ENCODE results near the gene LRBA. TPM values are rescaled to one million over a fixed set of nuclear protein-coding genes. Genes with fewer than 3 reads are reported as not detected.

The LRBA gene
- total RNA-seq, 2 donors from 2014 or later = 50.1 to 59.9 TPM

GRCh38 chr4:151048913-151049312 is 33.8 kb upstream of the LRBA start:
- Histone ChIP-seq H3K27me3 (no peaks in the 10 kb centered on the region), H3K36me3 (replicated peaks in 1 of 2; ENCODE audit: insufficient read depth in 1 of 2, low read depth in 2 of 2) (no peaks in the 10 kb centered on the region), H3K27ac (no peak overlapping the region), H3K4me3 (no peak overlapping the region), H3K4me1 (no peaks in the 10 kb centered on the region), H3K9me3 (no peaks in the 10 kb centered on the region)
- ATAC-seq = no peak
- no peak for DNase-seq
- 93 to 94% methylated on average over 11 of the region's 11 CpGs for WGBS, 2 donors
- TF ChIP-seq, protein P1, sequence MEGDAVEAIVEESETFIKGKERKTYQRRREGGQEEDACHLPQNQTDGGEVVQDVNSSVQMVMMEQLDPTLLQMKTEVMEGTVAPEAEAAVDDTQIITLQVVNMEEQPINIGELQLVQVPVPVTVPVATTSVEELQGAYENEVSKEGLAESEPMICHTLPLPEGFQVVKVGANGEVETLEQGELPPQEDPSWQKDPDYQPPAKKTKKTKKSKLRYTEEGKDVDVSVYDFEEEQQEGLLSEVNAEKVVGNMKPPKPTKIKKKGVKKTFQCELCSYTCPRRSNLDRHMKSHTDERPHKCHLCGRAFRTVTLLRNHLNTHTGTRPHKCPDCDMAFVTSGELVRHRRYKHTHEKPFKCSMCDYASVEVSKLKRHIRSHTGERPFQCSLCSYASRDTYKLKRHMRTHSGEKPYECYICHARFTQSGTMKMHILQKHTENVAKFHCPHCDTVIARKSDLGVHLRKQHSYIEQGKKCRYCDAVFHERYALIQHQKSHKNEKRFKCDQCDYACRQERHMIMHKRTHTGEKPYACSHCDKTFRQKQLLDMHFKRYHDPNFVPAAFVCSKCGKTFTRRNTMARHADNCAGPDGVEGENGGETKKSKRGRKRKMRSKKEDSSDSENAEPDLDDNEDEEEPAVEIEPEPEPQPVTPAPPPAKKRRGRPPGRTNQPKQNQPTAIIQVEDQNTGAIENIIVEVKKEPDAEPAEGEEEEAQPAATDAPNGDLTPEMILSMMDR (IDR thresholded peaks at IDR 0.05) = no peak
- TF ChIP-seq POLR2A (IDR thresholded peaks at IDR 0.05) = no peak
- intact Hi-C loops (cut with DNase I) = no loop called here

- no peaks in the 10 kb centered on the region for H3K36me3 ChIP-seq (replicated peaks in 1 of 2; ENCODE audit: insufficient read depth in 1 of 2, low read depth in 2 of 2)
- ATAC-seq (no peak), DNase-seq (no peak)
- H3K27me3 ChIP-seq = no peaks in the 10 kb centered on the region
- no peak overlapping the region for H3K27ac ChIP-seq
- no peak overlapping the region for H3K4me3 ChIP-seq
- TF ChIP-seq, protein P1 (IDR thresholded peaks at IDR 0.05) = no peak
- no peak for TF ChIP-seq POLR2A (IDR thresholded peaks at IDR 0.05)
- no peaks in the 10 kb centered on the region for H3K4me1 ChIP-seq
- WGBS, 2 donors = 39 to 47% methylated on average over 4 of the region's 4 CpGs
- intact Hi-C loops (cut with DNase I) = no loop called here
- no peaks in the 10 kb centered on the region for H3K9me3 ChIP-seq
Observed at GRCh38 chr4:151046609-151047008, 31.5 kb upstream of the LRBA start.

- no peak overlapping the region for H3K27ac ChIP-seq
- H3K27me3 ChIP-seq = no peaks in the 10 kb centered on the region
- 9 to 10% methylated on average over 3 of the region's 3 CpGs for WGBS, 2 donors
- no peaks in the 10 kb centered on the region for H3K36me3 ChIP-seq (replicated peaks in 1 of 2; ENCODE audit: insufficient read depth in 1 of 2, low read depth in 2 of 2)
- TF ChIP-seq, protein P1 (IDR thresholded peaks at IDR 0.05) = peak in 2 of 7 experiments; percentile 9 to 31
- no peak for TF ChIP-seq POLR2A (IDR thresholded peaks at IDR 0.05)
- H3K4me1 ChIP-seq = no peaks in the 10 kb centered on the region
- ATAC-seq (no peak), DNase-seq (peak in 2 of 4 donors; percentile 8 to 16)
- no peak overlapping the region for H3K4me3 ChIP-seq
- no peaks in the 10 kb centered on the region for H3K9me3 ChIP-seq
- intact Hi-C loops (cut with DNase I) = no loop called here
Observed at GRCh38 chr4:151045907-151046306, 30.8 kb upstream of the LRBA start.

DNA sequence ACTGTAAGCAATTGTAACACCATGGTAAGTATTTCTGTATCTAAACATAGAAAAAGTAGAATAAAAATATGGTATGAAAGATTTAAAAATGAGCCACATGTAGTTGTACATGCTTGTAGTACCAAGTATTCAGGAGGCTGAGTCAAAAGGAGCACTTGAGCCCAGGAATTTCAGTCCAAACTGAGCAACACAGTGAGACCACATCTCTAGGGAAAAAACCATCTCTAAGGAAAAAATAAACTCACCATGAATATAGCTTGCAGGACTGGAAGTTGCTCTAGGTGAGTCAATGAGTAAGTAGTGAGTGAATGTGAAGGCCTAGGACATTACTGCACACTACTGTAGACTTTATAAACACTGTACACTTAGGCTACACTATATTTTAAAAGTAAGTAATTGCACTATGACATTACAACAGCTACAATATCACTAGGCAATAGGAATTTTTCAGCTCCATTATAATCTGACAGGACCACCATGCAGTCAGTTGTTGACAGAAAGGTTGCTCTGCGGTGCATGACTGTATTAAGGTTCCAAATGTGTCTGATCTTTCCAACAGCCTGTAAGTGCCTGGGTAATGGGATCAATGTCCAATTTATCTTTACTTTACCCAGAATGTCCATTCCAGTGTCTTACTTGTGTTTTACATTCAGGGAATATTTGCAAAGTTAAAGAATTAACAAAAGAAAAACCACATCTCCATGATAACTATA is 28.9 kb upstream of the LRBA start:
- Histone ChIP-seq H3K4me3 (no peak overlapping the region), H3K27me3 (no peaks in the 10 kb centered on the region), H3K36me3 (replicated peaks in 1 of 2; ENCODE audit: insufficient read depth in 1 of 2, low read depth in 2 of 2) (no peaks in the 10 kb centered on the region), H3K4me1 (no peaks in the 10 kb centered on the region), H3K27ac (no peak overlapping the region), H3K9me3 (no peaks in the 10 kb centered on the region)
- no peak for ATAC-seq
- intact Hi-C loops (cut with DNase I) = no loop called here
- TF ChIP-seq, protein P1 (IDR thresholded peaks at IDR 0.05) = no peak
- TF ChIP-seq POLR2A (IDR thresholded peaks at IDR 0.05) = no peak
- DNase-seq = no peak
- 79 to 100% methylated on average over 1 of the region's 1 CpG for WGBS, 2 donors

DNA sequence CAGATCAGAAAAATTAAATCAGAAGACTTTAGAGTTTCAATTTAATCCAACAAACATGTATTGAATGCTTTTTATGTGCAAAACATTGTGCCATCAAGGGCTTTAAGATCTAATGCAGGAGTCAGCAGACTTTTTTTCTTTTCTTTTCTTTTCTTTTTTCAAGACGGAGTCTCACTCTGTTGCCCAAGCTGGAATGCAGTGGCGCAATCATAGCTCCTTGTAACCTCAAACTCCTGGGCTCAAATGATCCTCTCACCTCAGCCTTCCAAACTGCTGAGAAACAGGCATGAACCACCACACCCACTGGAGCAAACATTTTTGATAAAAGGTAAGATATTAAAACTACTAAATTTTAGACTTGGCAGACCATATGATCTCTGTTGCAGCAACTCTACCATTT is 24.6 kb upstream of the LRBA start:
- 95% methylated on average over 2 of the region's 2 CpGs for WGBS, 2 donors

More for the DNA sequence above, 24.6 kb upstream of the LRBA start:
- TF ChIP-seq POLR2A (IDR thresholded peaks at IDR 0.05) = no peak
- TF ChIP-seq, protein P1 (IDR thresholded peaks at IDR 0.05) = no peak
- Histone ChIP-seq H3K4me3 (no peak overlapping the region), H3K4me1 (peaks cover 12% of the 10 kb centered on the region), H3K9me3 (no peaks in the 10 kb centered on the region), H3K36me3 (replicated peaks in 1 of 2; ENCODE audit: insufficient read depth in 1 of 2, low read depth in 2 of 2) (no peaks in the 10 kb centered on the region), H3K27ac (no peak overlapping the region), H3K27me3 (no peaks in the 10 kb centered on the region)
- ATAC-seq (no peak), DNase-seq (no peak)
- intact Hi-C loops (cut with DNase I) = no loop called here

All from body of pancreas (tissue), 4 donors.